ENCODE measurements around the gene BICD1. TPM values are rescaled to one million over a fixed set of nuclear protein-coding genes. Genes with fewer than 3 reads are reported as not detected.

BICD1 gene
- total and polyA plus RNA-seq, 5 experiments from 2014 or later: 5.9 to 17.6 (median 7.7) TPM

- Mint-ChIP-seq H3K27me3 (peaks cover 8 to 33% (median 23%) of the 10 kb centered on the region in 5 donors), H3K27ac (peak within 1 kb of the TSS in 1 of 10 donors; percentile 64), H3K4me1 (peaks cover 0 to 19% (median 10%) of the 10 kb centered on the region in 4 donors), H3K9me3 (no peaks in the 10 kb centered on the region), H3K4me3 (peak within 1 kb of the TSS; percentile 81 to 94 (median 90)), H3K36me3 (no peaks in the 10 kb centered on the region)
- DNase-seq: peak; percentile 14 to 76 (median 39)
- POLR2A ChIA-PET: no interaction called here
- ATAC-seq: peak; percentile 78 to 88
Measured at GRCh38 chr12:32399370-32400113, 292.9 kb downstream of the BICD1 start, which contains the start of gene FGD4. Gene FGD4 (plus strand): TSS chr12:32399558.

- Mint-ChIP-seq H3K9me3 (no peaks in the 10 kb centered on the region), H3K27ac (peak overlapping the region in 1 of 10 donors; percentile 49), H3K4me1 (peaks cover 0 to 19% (median 10%) of the 10 kb centered on the region in 4 donors), H3K4me3 (peak overlapping the region; percentile 71 to 94 (median 82)), H3K27me3 (peaks cover 8 to 36% (median 23%) of the 10 kb centered on the region in 5 donors), H3K36me3 (no peaks in the 10 kb centered on the region)
- POLR2A ChIA-PET: no interaction called here
- ATAC-seq: no peak
- DNase-seq: no peak
Measured at GRCh38 chr12:32400114-32400672, 293.5 kb downstream of the BICD1 start.

- no peak for ATAC-seq
- Mint-ChIP-seq H3K9me3 (no peaks in the 10 kb centered on the region), H3K27ac (no peak overlapping the region), H3K4me3 (peak overlapping the region in 4 of 10 donors; percentile 20 to 94 (median 76)), H3K4me1 (peaks cover 0 to 19% (median 10%) of the 10 kb centered on the region in 4 donors), H3K36me3 (no peaks in the 10 kb centered on the region), H3K27me3 (peaks cover 10 to 41% (median 25%) of the 10 kb centered on the region in 5 donors)
- DNase-seq: no peak
- POLR2A ChIA-PET: no interaction called here
Measured at GRCh38 chr12:32400866-32401265, 294.2 kb downstream of the BICD1 start.

GRCh38 chr12:32402170-32402569 lies 295.5 kb downstream of the BICD1 start:
- no peaks in the 10 kb centered on the region for H3K36me3 Mint-ChIP-seq
- ATAC-seq (no peak), DNase-seq (no peak)
- H3K4me3 Mint-ChIP-seq: no peak overlapping the region
- no peaks in the 10 kb centered on the region for H3K9me3 Mint-ChIP-seq
- H3K4me1 Mint-ChIP-seq: peaks cover 0 to 19% (median 10%) of the 10 kb centered on the region in 4 donors
- POLR2A ChIA-PET: no interaction called here
- peaks cover 10 to 40% (median 25%) of the 10 kb centered on the region in 5 donors for H3K27me3 Mint-ChIP-seq
- no peak overlapping the region for H3K27ac Mint-ChIP-seq

GRCh38 chr12:32402946-32403345 lies 296.3 kb downstream of the BICD1 start:
- Mint-ChIP-seq H3K4me3 (no peak overlapping the region), H3K36me3 (no peaks in the 10 kb centered on the region), H3K9me3 (no peaks in the 10 kb centered on the region), H3K27me3 (peaks cover 10 to 37% (median 26%) of the 10 kb centered on the region in 5 donors), H3K27ac (no peak overlapping the region), H3K4me1 (peaks cover 0 to 19% (median 9%) of the 10 kb centered on the region in 4 donors)
- DNase-seq (no peak), ATAC-seq (no peak)
- POLR2A ChIA-PET: no interaction called here

- Mint-ChIP-seq H3K4me3 (no peak overlapping the region), H3K27me3 (peaks cover 0 to 28% (median 25%) of the 10 kb centered on the region in 5 donors), H3K27ac (no peak overlapping the region), H3K36me3 (no peaks in the 10 kb centered on the region), H3K9me3 (no peaks in the 10 kb centered on the region), H3K4me1 (no peaks in the 10 kb centered on the region)
- no peak for DNase-seq
- POLR2A ChIA-PET: no interaction called here
- ATAC-seq: no peak
Measured at GRCh38 chr12:32407795-32408194, 301.1 kb downstream of the BICD1 start.

- H3K9me3 Mint-ChIP-seq: no peaks in the 10 kb centered on the region
- no peak for DNase-seq
- H3K27ac Mint-ChIP-seq: no peak overlapping the region
- H3K27me3 Mint-ChIP-seq: peaks cover 0 to 15% (median 14%) of the 10 kb centered on the region in 5 donors
- no peak overlapping the region for H3K4me3 Mint-ChIP-seq
- H3K36me3 Mint-ChIP-seq: no peaks in the 10 kb centered on the region
- POLR2A ChIA-PET: no interaction called here
- H3K4me1 Mint-ChIP-seq: no peaks in the 10 kb centered on the region
- no peak for ATAC-seq
Measured at GRCh38 chr12:32413412-32413811, 306.8 kb downstream of the BICD1 start.

- ATAC-seq (no peak), DNase-seq (no peak)
- peaks cover 0 to 2% (median 0%) of the 10 kb centered on the region in 3 donors for H3K36me3 Mint-ChIP-seq
- H3K9me3 Mint-ChIP-seq: no peaks in the 10 kb centered on the region
- H3K27me3 Mint-ChIP-seq: peaks cover 1 to 11% (median 7%) of the 10 kb centered on the region in 5 donors
- no peaks in the 10 kb centered on the region for H3K4me1 Mint-ChIP-seq
- H3K27ac Mint-ChIP-seq: no peak overlapping the region
- no peak overlapping the region for H3K4me3 Mint-ChIP-seq
- POLR2A ChIA-PET: no interaction called here
Measured at GRCh38 chr12:32418221-32418620, 311.6 kb downstream of the BICD1 start.

GRCh38 chr12:32418903-32419519 lies 312.4 kb downstream of the BICD1 start:
- Mint-ChIP-seq H3K27ac (no peak overlapping the region), H3K4me3 (no peak overlapping the region), H3K27me3 (peaks cover 1 to 11% (median 7%) of the 10 kb centered on the region in 5 donors), H3K9me3 (no peaks in the 10 kb centered on the region), H3K36me3 (peaks cover 0 to 2% (median 0%) of the 10 kb centered on the region in 3 donors), H3K4me1 (no peaks in the 10 kb centered on the region)
- ATAC-seq: no peak
- no peak for DNase-seq
- POLR2A ChIA-PET: no interaction called here

- Mint-ChIP-seq H3K27me3 (peaks cover 2 to 15% (median 9%) of the 10 kb centered on the region in 5 donors), H3K9me3 (peaks cover 0 to 5% (median 0%) of the 10 kb centered on the region in 9 donors), H3K4me1 (no peaks in the 10 kb centered on the region), H3K27ac (no peak overlapping the region), H3K4me3 (no peak overlapping the region), H3K36me3 (peaks cover 0 to 6% (median 0%) of the 10 kb centered on the region in 3 donors)
- POLR2A ChIA-PET: no interaction called here
- DNase-seq: no peak
- ATAC-seq: no peak
Measured at GRCh38 chr12:32419520-32419960, 312.9 kb downstream of the BICD1 start.

GRCh38 chr12:32420356-32420755 lies 313.7 kb downstream of the BICD1 start:
- Mint-ChIP-seq H3K27ac (no peak overlapping the region), H3K4me3 (no peak overlapping the region), H3K9me3 (peaks cover 0 to 11% (median 2%) of the 10 kb centered on the region in 9 donors), H3K27me3 (peaks cover 3 to 23% (median 9%) of the 10 kb centered on the region in 5 donors), H3K36me3 (peaks cover 0 to 6% (median 0%) of the 10 kb centered on the region in 3 donors), H3K4me1 (no peaks in the 10 kb centered on the region)
- DNase-seq (no peak), ATAC-seq (no peak)
- POLR2A ChIA-PET: no interaction called here

GRCh38 chr12:32423559-32423958 lies 316.9 kb downstream of the BICD1 start:
- POLR2A ChIA-PET: interaction anchor here (0.7 kb wide), 1 partner anchor 10 kb away, joined by 3 read pairs; no protein-coding TSS in a partner anchor
- H3K4me3 Mint-ChIP-seq: no peak overlapping the region
- no peak for DNase-seq
- peaks cover 0 to 16% (median 7%) of the 10 kb centered on the region in 3 donors for H3K36me3 Mint-ChIP-seq
- H3K9me3 Mint-ChIP-seq: peaks cover 2 to 43% (median 26%) of the 10 kb centered on the region in 9 donors
- no peak for ATAC-seq
- H3K27me3 Mint-ChIP-seq: peaks cover 3 to 35% (median 9%) of the 10 kb centered on the region in 5 donors
- no peaks in the 10 kb centered on the region for H3K4me1 Mint-ChIP-seq
- H3K27ac Mint-ChIP-seq: no peak overlapping the region

GRCh38 chr12:32431025-32431424 lies 324.4 kb downstream of the BICD1 start:
- Mint-ChIP-seq H3K4me1 (no peaks in the 10 kb centered on the region), H3K4me3 (no peak overlapping the region), H3K36me3 (peaks cover 0 to 19% (median 10%) of the 10 kb centered on the region in 3 donors), H3K27ac (no peak overlapping the region), H3K9me3 (peaks cover 9 to 44% (median 28%) of the 10 kb centered on the region in 9 donors), H3K27me3 (peaks cover 0 to 19% (median 6%) of the 10 kb centered on the region in 5 donors)
- POLR2A ChIA-PET: no interaction called here
- no peak for ATAC-seq
- DNase-seq: no peak

Data from naive thymus-derived CD8-positive, alpha-beta T cell (primary cell).